GM21737 (cell line): ENCODE data around the gene CDH12.
A peak's percentile ranks its signal among the peaks of the same experiment; 100 is the strongest.
"Not testable (repeated sequence)": the region's sequence is repeated elsewhere in the genome, so short reads cannot be mapped to it uniquely, and the experiment has no call there.

Experiments
- ATAC-seq: cut with Tn5 transposase; IDR thresholded peaks from one replicate; pipeline ENCODE4 v1.9.1; 2021; ENCODE audit warnings: mild to moderate bottlenecking, moderate library complexity; ENCODE audit not compliant: unreplicated experiment

CDH12 gene

GRCh38 chr5:22852807-22853660 lies at the start of gene CDH12:
TSS of gene CDH12 (minus strand) at chr5:22853344.
- ATAC-seq: peak; percentile 55

GRCh38 chr5:22901885-22902284 lies 48.7 kb upstream of the CDH12 start:
- no peak for ATAC-seq

- no peak for ATAC-seq
Observed at GRCh38 chr5:22900801-22901310, 47.7 kb upstream of the CDH12 start.

- no peak for ATAC-seq
Observed at GRCh38 chr5:22899341-22899740, 46.2 kb upstream of the CDH12 start.

GRCh38 chr5:22896152-22896551 lies 43.0 kb upstream of the CDH12 start:
- ATAC-seq: no peak

GRCh38 chr5:22892441-22892840 lies 39.3 kb upstream of the CDH12 start:
- ATAC-seq: no peak

- ATAC-seq: no peak
Observed at GRCh38 chr5:22889720-22890119, 36.6 kb upstream of the CDH12 start.

GRCh38 chr5:22887566-22887965 lies 34.4 kb upstream of the CDH12 start:
- no peak for ATAC-seq

- not testable (repeated sequence) for ATAC-seq
Observed at GRCh38 chr5:22858911-22859310, 5.8 kb upstream of the CDH12 start.

GRCh38 chr5:22855824-22856223 lies 2.7 kb upstream of the CDH12 start:
- no peak for ATAC-seq

GRCh38 chr5:22850981-22851380 lies 2.2 kb downstream of the CDH12 start:
- ATAC-seq: no peak

GRCh38 chr5:22846693-22847092 lies 6.5 kb downstream of the CDH12 start:
- ATAC-seq: no peak

GRCh38 chr5:22844636-22845035 lies 8.5 kb downstream of the CDH12 start:
- ATAC-seq: no peak

GRCh38 chr5:22844155-22844554 lies 9.0 kb downstream of the CDH12 start:
- no peak for ATAC-seq

- ATAC-seq: no peak
Observed at GRCh38 chr5:22842574-22842973, 10.6 kb downstream of the CDH12 start.

- ATAC-seq: no peak
Observed at GRCh38 chr5:22837803-22838202, 15.3 kb downstream of the CDH12 start.

- ATAC-seq: no peak
Observed at GRCh38 chr5:22835686-22836085, 17.5 kb downstream of the CDH12 start.

- ATAC-seq: no peak
Observed at GRCh38 chr5:22793463-22793862, 59.7 kb downstream of the CDH12 start.

- no peak for ATAC-seq
Observed at GRCh38 chr5:22787807-22788206, 65.3 kb downstream of the CDH12 start.

GRCh38 chr5:22787398-22787797 lies 65.7 kb downstream of the CDH12 start:
- no peak for ATAC-seq

GRCh38 chr5:22780756-22781155 lies 72.4 kb downstream of the CDH12 start:
- ATAC-seq: no peak

- no peak for ATAC-seq
Observed at GRCh38 chr5:22779499-22779898, 73.6 kb downstream of the CDH12 start.

GRCh38 chr5:22776285-22776684 lies 76.9 kb downstream of the CDH12 start:
- no peak for ATAC-seq
